Mononuclear cell (primary cell): ENCODE results near the gene LIN9. TPM values are rescaled to one million over a fixed set of nuclear protein-coding genes. Genes with fewer than 3 reads are reported as not detected.
"Not testable (repeated sequence)": the region's sequence is repeated elsewhere in the genome, so short reads cannot be mapped to it uniquely, and the experiment has no call there.

Source experiments
- H3K27me3 ChIP-seq: 2 replicates; pipeline ENCODE4 v1.6.0; 2011; ENCODE audit warnings: low read length, control low read depth; ENCODE audit not compliant: insufficient read depth
- H3K4me1 ChIP-seq: 2 replicates; pipeline ENCODE4 v1.5.1; 2011; ENCODE audit warnings: mild to moderate bottlenecking, low read length, control low read depth; ENCODE audit not compliant: insufficient read depth
- H3K4me3 ChIP-seq: 2 replicates; pipeline ENCODE4 v1.5.1; 2011; ENCODE audit warnings: mild to moderate bottlenecking, low read length, moderate library complexity
- H3K9me3 ChIP-seq: 2 replicates; pipeline ENCODE4 v1.5.1; 2011; ENCODE audit warnings: low read depth, mild to moderate bottlenecking, control low read depth, low read length
- total RNA-seq: library from RNA; depleted of rRNA; stranded (reverse); fragments of >200 nt; gene quantifications from one replicate; pipeline ENCODE4 v1.2.3, GENCODE V29; 2012

The LIN9 gene
- 2.4 TPM for total RNA-seq

GRCh38 chr1:226308723-226309397, at the start of gene LIN9:
Gene LIN9 (minus strand): TSS chr1:226309164. CDS start chr1:226309139, 25 bp downstream.
- H3K9me3 ChIP-seq = no peaks in the 10 kb centered on the region
- peaks cover 20% of the 10 kb centered on the region for H3K4me1 ChIP-seq
- H3K27me3 ChIP-seq = no peaks in the 10 kb centered on the region
- peak within 1 kb of the TSS; percentile 96 for H3K4me3 ChIP-seq

GRCh38 chr1:226357416-226357815, 48.5 kb upstream of the LIN9 start:
- Histone ChIP-seq H3K4me1 (no peaks in the 10 kb centered on the region), H3K4me3 (no peak overlapping the region), H3K27me3 (no peaks in the 10 kb centered on the region), H3K9me3 (no peaks in the 10 kb centered on the region)

- H3K27me3 ChIP-seq = no peaks in the 10 kb centered on the region
- H3K4me1 ChIP-seq = no peaks in the 10 kb centered on the region
- no peak overlapping the region for H3K4me3 ChIP-seq
- H3K9me3 ChIP-seq = no peaks in the 10 kb centered on the region
These were observed 46.9 kb upstream of the LIN9 start for GRCh38 chr1:226355669-226356551.

- H3K4me1 ChIP-seq = peaks cover 7% of the 10 kb centered on the region
- H3K4me3 ChIP-seq = no peak overlapping the region
- H3K27me3 ChIP-seq = no peaks in the 10 kb centered on the region
- no peaks in the 10 kb centered on the region for H3K9me3 ChIP-seq
These were observed 46.1 kb upstream of the LIN9 start for GRCh38 chr1:226355016-226355415.

- Histone ChIP-seq H3K27me3 (no peaks in the 10 kb centered on the region), H3K4me1 (peaks cover 11% of the 10 kb centered on the region), H3K9me3 (no peaks in the 10 kb centered on the region), H3K4me3 (no peak overlapping the region)
These were observed 44.9 kb upstream of the LIN9 start for GRCh38 chr1:226353698-226354525.

GRCh38 chr1:226351709-226352108, 42.7 kb upstream of the LIN9 start:
- Histone ChIP-seq H3K9me3 (no peaks in the 10 kb centered on the region), H3K4me1 (peaks cover 11% of the 10 kb centered on the region), H3K27me3 (no peaks in the 10 kb centered on the region), H3K4me3 (no peak overlapping the region)

GRCh38 chr1:226350519-226350865, 41.5 kb upstream of the LIN9 start:
- no peaks in the 10 kb centered on the region for H3K9me3 ChIP-seq
- no peak overlapping the region for H3K4me3 ChIP-seq
- no peaks in the 10 kb centered on the region for H3K27me3 ChIP-seq
- peaks cover 11% of the 10 kb centered on the region for H3K4me1 ChIP-seq

GRCh38 chr1:226349801-226350518, 41.0 kb upstream of the LIN9 start:
- H3K9me3 ChIP-seq = no peaks in the 10 kb centered on the region
- H3K4me3 ChIP-seq = no peak overlapping the region
- peaks cover 11% of the 10 kb centered on the region for H3K4me1 ChIP-seq
- no peaks in the 10 kb centered on the region for H3K27me3 ChIP-seq

GRCh38 chr1:226349081-226349480, 40.1 kb upstream of the LIN9 start:
- Histone ChIP-seq H3K27me3 (no peaks in the 10 kb centered on the region), H3K4me1 (peaks cover 11% of the 10 kb centered on the region), H3K9me3 (no peaks in the 10 kb centered on the region), H3K4me3 (no peak overlapping the region)

- Histone ChIP-seq H3K4me3 (no peak overlapping the region), H3K9me3 (no peaks in the 10 kb centered on the region), H3K4me1 (peaks cover under 1% of the 10 kb centered on the region), H3K27me3 (no peaks in the 10 kb centered on the region)
These were observed 35.7 kb upstream of the LIN9 start for GRCh38 chr1:226344441-226345259.

- no peaks in the 10 kb centered on the region for H3K27me3 ChIP-seq
- no peaks in the 10 kb centered on the region for H3K4me1 ChIP-seq
- H3K9me3 ChIP-seq = no peaks in the 10 kb centered on the region
- no peak overlapping the region for H3K4me3 ChIP-seq
These were observed 33.7 kb upstream of the LIN9 start for GRCh38 chr1:226342656-226343055.

- not testable (repeated sequence) for H3K4me3 ChIP-seq, H3K27me3 ChIP-seq, H3K4me1 ChIP-seq
These were observed 31.1 kb upstream of the LIN9 start for GRCh38 chr1:226340111-226340510.

GRCh38 chr1:226337276-226337875, 28.4 kb upstream of the LIN9 start:
- no peaks in the 10 kb centered on the region for H3K9me3 ChIP-seq
- no peak overlapping the region for H3K4me3 ChIP-seq
- H3K27me3 ChIP-seq = no peaks in the 10 kb centered on the region
- H3K4me1 ChIP-seq = peaks cover 10% of the 10 kb centered on the region

More at GRCh38 chr1:226340111-226340510, 31.1 kb upstream of the LIN9 start:
- H3K9me3 ChIP-seq = not testable (repeated sequence)
